Stomach smooth muscle (tissue), 2 donors: Measurements from ENCODE around the gene TMC6.

Source experiments
- H3K27ac ChIP-seq: one replicate; pipeline ENCODE4 v1.7.0; 2013; ENCODE audit warnings: mild to moderate bottlenecking, low read length, inconsistent platforms
- H3K27me3 ChIP-seq, 2 donors: one replicate each; pipeline ENCODE4 v1.7.0; 2013; ENCODE audit warnings: low read length in 2 of 2; ENCODE audit not compliant: insufficient read depth in 2 of 2, control insufficient read depth in 1 of 2
- H3K36me3 ChIP-seq, 2 donors: one replicate each; pipeline ENCODE4 v1.7.0; 2013; ENCODE audit warnings: low read length in 2 of 2; ENCODE audit not compliant: control insufficient read depth in 2 of 2, insufficient read depth in 2 of 2
- H3K4me1 ChIP-seq: one replicate; pipeline ENCODE4 v1.7.0; 2013; ENCODE audit warnings: low read length; ENCODE audit not compliant: control insufficient read depth, insufficient read depth
- H3K4me3 ChIP-seq, 2 donors: one replicate each; pipeline ENCODE4 v1.7.0; 2013; ENCODE audit warnings: low read length in 2 of 2
- H3K9ac ChIP-seq, 2 donors: one replicate each; pipeline ENCODE4 v1.7.0; 2013; ENCODE audit warnings: low read length in 2 of 2, mild to moderate bottlenecking in 1 of 2
- H3K9me3 ChIP-seq, 2 donors: one replicate each; pipeline ENCODE4 v1.7.0; 2013; ENCODE audit warnings: low read length in 2 of 2; ENCODE audit not compliant: control insufficient read depth in 2 of 2
- donor health status: healthy.
- donor health status: Pancreatic carcinoma.

The TMC6 gene

GRCh38 chr17:78111727-78112517, 16.6 kb downstream of the TMC6 start:
- H3K36me3 ChIP-seq, result peaks cover 0 to 2% of the 10 kb centered on the region in 2 donors
- no peaks in the 10 kb centered on the region for H3K9me3 ChIP-seq
- peak overlapping the region in 1 of 2 donors; percentile 29 for H3K9ac ChIP-seq
- no peak overlapping the region for H3K27ac ChIP-seq
- peaks cover 20% of the 10 kb centered on the region for H3K4me1 ChIP-seq
- no peak overlapping the region for H3K4me3 ChIP-seq
- H3K27me3 ChIP-seq, result peaks cover 2 to 3% of the 10 kb centered on the region in 2 donors

GRCh38 chr17:78111016-78111726, 17.4 kb downstream of the TMC6 start:
- H3K9ac ChIP-seq, result no peak overlapping the region
- no peak overlapping the region for H3K27ac ChIP-seq
- peaks cover 20% of the 10 kb centered on the region for H3K4me1 ChIP-seq
- H3K36me3 ChIP-seq, result peaks cover 0 to 2% of the 10 kb centered on the region in 2 donors
- peaks cover 2 to 3% of the 10 kb centered on the region in 2 donors for H3K27me3 ChIP-seq
- H3K9me3 ChIP-seq, result no peaks in the 10 kb centered on the region
- H3K4me3 ChIP-seq, result no peak overlapping the region

GRCh38 chr17:78110363-78111015, 18.1 kb downstream of the TMC6 start:
- Histone ChIP-seq H3K36me3 (peaks cover 0 to 2% of the 10 kb centered on the region in 2 donors), H3K4me3 (no peak overlapping the region), H3K27ac (no peak overlapping the region), H3K4me1 (peaks cover 22% of the 10 kb centered on the region), H3K27me3 (peaks cover 2 to 3% of the 10 kb centered on the region in 2 donors), H3K9ac (no peak overlapping the region), H3K9me3 (no peaks in the 10 kb centered on the region)

GRCh38 chr17:78109489-78109761, 19.1 kb downstream of the TMC6 start:
- no peak overlapping the region for H3K27ac ChIP-seq

GRCh38 chr17:78108726-78109488, 19.6 kb downstream of the TMC6 start:
- Histone ChIP-seq H3K4me1 (peaks cover 20% of the 10 kb centered on the region), H3K9ac (no peak overlapping the region), H3K36me3 (peaks cover 3 to 9% of the 10 kb centered on the region in 2 donors), H3K9me3 (no peaks in the 10 kb centered on the region), H3K4me3 (no peak overlapping the region), H3K27me3 (peaks cover 2 to 3% of the 10 kb centered on the region in 2 donors), H3K27ac (no peak overlapping the region)

More at GRCh38 chr17:78109489-78109761, 19.1 kb downstream of the TMC6 start:
- Histone ChIP-seq H3K36me3 (peaks cover 0 to 4% of the 10 kb centered on the region in 2 donors), H3K9me3 (no peaks in the 10 kb centered on the region), H3K4me1 (peaks cover 20% of the 10 kb centered on the region), H3K27me3 (peaks cover 2 to 3% of the 10 kb centered on the region in 2 donors), H3K4me3 (no peak overlapping the region), H3K9ac (no peak overlapping the region)

- H3K4me1 ChIP-seq, result peaks cover 20% of the 10 kb centered on the region
- H3K27me3 ChIP-seq, result no peaks in the 10 kb centered on the region
- no peak overlapping the region for H3K27ac ChIP-seq
- H3K9ac ChIP-seq, result no peak overlapping the region
- H3K36me3 ChIP-seq, result peaks cover 11 to 15% of the 10 kb centered on the region in 2 donors
- H3K9me3 ChIP-seq, result no peaks in the 10 kb centered on the region
- H3K4me3 ChIP-seq, result no peak overlapping the region
Observed at GRCh38 chr17:78107976-78108725, 20.4 kb downstream of the TMC6 start.

DNA sequence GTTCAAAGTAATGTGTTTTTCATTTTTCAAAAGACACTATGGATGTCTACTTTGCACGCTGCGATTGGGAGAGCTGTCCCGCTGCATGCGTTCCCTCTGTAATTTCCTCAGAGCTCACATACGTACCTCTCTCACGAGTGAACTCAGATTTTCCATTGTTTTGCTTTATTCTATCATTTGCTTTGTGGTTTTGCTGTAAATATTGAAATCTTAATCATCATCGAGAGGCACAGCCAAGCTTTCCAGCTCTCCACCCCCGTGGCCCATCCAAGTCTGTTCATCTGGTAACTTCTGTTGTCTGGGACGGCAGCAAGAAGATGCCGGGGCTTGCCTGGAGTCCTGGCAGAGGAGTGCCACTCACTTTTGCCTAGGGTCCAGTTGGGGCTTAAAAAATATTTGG, 21.1 kb downstream of the TMC6 start:
- no peaks in the 10 kb centered on the region for H3K9me3 ChIP-seq
- H3K9ac ChIP-seq, result no peak overlapping the region
- no peaks in the 10 kb centered on the region for H3K27me3 ChIP-seq
- peaks cover 13 to 21% of the 10 kb centered on the region in 2 donors for H3K36me3 ChIP-seq
- H3K4me3 ChIP-seq, result no peak overlapping the region
- H3K27ac ChIP-seq, result no peak overlapping the region
- H3K4me1 ChIP-seq, result peaks cover 15% of the 10 kb centered on the region

DNA sequence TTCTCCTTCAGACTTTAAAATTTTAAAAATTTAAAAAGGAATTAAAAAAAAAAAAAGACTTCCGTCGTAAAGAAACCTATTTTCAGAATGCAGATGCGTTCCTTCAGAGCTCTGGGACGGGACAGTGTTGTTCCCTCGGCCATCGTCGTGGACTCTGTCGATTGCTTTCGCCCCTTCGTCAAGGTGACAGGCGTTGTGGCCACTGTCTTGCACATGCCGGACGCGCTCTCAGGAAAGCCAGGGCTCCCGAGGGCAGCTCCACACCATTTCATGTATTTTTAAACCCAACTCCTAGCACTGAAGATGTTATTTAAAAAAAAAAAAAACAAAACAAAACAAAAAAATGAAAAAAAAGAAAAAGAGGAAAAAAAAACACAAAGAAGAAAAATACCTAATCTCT, 22.3 kb downstream of the TMC6 start:
- no peak overlapping the region for H3K9ac ChIP-seq
- H3K9me3 ChIP-seq, result no peaks in the 10 kb centered on the region
- no peaks in the 10 kb centered on the region for H3K27me3 ChIP-seq
- H3K27ac ChIP-seq, result no peak overlapping the region
- peaks cover 14% of the 10 kb centered on the region for H3K4me1 ChIP-seq
- peaks cover 16 to 29% of the 10 kb centered on the region in 2 donors for H3K36me3 ChIP-seq
- H3K4me3 ChIP-seq, result no peak overlapping the region

DNA sequence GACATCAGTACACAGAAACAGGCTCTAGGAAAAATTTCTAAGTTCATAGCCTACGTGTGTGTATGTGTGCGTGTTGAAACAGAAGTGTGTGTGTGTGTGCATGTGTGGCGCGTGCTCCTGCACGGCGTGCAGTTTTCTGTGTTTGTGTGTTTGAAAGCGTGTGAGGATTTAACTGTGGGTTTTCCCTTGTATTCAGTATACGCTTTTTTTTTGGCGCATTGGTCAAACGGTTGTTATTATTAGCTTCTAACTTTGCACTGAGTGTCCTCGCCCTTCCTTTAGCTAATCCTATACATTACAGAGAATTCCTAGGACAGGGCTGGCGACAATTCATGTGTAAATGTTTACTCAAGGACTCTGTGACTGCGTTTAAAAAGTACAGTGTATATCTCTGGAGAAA, 23.0 kb downstream of the TMC6 start:
- no peaks in the 10 kb centered on the region for H3K9me3 ChIP-seq
- peaks cover 16 to 29% of the 10 kb centered on the region in 2 donors for H3K36me3 ChIP-seq
- H3K4me1 ChIP-seq, result peaks cover 14% of the 10 kb centered on the region
- peak overlapping the region in 1 of 2 donors; percentile 40 for H3K4me3 ChIP-seq
- H3K27ac ChIP-seq, result peak overlapping the region; percentile 24
- H3K27me3 ChIP-seq, result no peaks in the 10 kb centered on the region
- no peak overlapping the region for H3K9ac ChIP-seq

DNA sequence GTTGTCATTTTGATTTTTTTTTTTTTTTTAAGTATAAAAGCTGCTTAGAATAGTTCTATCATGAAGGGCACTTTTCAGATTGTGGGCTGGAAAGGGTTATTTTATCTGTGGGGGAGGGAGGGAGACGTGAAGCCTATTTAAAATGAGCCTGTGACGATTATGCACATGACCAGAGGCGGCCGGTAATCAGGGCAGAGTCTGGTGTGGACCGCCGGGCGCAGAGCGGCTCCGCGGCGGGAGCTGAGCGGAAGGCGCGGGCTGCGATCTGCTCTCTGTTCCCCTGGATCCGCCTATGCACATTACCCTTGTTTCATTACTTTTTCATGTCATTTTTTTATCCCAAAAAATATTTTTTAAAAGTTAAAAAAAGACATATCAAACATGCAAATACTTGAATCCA, 23.5 kb downstream of the TMC6 start:
- peaks cover 14% of the 10 kb centered on the region for H3K4me1 ChIP-seq
- no peak overlapping the region for H3K27ac ChIP-seq
- H3K36me3 ChIP-seq, result peaks cover 17 to 33% of the 10 kb centered on the region in 2 donors
- H3K9ac ChIP-seq, result no peak overlapping the region
- H3K27me3 ChIP-seq, result no peaks in the 10 kb centered on the region
- H3K9me3 ChIP-seq, result no peaks in the 10 kb centered on the region
- peak overlapping the region in 1 of 2 donors; percentile 40 for H3K4me3 ChIP-seq
